ENCODE measurements around the gene RAD23A. TPM values are rescaled to one million over a fixed set of nuclear protein-coding genes. Genes with fewer than 3 reads are reported as not detected.

The RAD23A gene
- total and polyA plus RNA-seq, 2 experiments from 2014 or later: 65.8 to 130 TPM

DNA sequence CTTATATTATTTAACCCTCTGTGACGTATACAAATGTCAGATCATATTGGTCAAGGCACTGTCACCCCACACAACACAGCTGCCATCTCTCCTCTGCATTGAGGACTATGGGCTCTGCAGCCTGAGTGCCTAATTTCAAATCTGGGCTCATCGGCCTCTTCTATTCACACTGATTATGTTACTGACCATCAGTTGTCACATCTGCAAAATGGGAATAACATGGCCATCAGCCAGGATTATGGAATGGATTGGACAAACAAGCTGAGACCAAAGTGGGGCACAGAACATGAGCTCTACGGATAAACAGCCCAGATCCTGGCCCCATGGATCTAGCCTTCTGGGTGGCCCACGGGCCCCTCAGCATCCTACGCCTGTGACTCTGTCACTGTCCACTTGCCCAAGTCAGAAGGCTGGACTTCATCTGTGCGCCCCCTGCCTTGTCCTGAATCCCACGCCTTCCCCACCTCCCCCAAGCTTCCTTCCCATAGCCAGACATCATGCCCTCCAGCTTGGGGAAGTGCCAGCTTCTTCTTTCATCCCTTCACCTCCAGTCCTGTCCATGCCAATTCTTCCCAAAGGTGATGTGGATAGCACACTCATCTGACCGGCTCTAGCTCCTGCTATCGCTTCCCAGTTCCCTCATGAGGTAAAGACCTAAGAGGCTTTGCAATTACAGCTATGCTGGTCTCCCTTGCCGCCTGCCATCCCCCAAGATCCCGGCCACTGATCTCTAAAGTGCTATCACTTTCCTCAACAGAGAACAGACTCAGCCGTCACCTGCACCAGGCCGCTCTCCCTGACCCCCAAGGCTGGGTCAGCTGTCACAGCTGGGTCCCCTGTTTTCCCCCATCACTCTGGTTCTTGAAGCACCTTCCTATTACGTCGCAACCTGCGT lies 13.0 kb upstream of the RAD23A start:
- H4K20me1 ChIP-seq (ENCODE audit: insufficient read depth, poor library complexity, severe bottlenecking): peaks cover 3% of the 10 kb centered on the region
- peak overlapping the region; percentile 96 for H3K4me2 ChIP-seq
- TF ChIP-seq EZH2 (IDR thresholded peaks at IDR 0.05; ENCODE audit: borderline replicate concordance) (no peak), EZH2phosphoT487 (IDR thresholded peaks at IDR 0.05; ENCODE audit: low read depth, severe bottlenecking, unreplicated experiment) (no peak)
- TF ChIP-seq, protein P1, sequence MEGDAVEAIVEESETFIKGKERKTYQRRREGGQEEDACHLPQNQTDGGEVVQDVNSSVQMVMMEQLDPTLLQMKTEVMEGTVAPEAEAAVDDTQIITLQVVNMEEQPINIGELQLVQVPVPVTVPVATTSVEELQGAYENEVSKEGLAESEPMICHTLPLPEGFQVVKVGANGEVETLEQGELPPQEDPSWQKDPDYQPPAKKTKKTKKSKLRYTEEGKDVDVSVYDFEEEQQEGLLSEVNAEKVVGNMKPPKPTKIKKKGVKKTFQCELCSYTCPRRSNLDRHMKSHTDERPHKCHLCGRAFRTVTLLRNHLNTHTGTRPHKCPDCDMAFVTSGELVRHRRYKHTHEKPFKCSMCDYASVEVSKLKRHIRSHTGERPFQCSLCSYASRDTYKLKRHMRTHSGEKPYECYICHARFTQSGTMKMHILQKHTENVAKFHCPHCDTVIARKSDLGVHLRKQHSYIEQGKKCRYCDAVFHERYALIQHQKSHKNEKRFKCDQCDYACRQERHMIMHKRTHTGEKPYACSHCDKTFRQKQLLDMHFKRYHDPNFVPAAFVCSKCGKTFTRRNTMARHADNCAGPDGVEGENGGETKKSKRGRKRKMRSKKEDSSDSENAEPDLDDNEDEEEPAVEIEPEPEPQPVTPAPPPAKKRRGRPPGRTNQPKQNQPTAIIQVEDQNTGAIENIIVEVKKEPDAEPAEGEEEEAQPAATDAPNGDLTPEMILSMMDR (IDR thresholded peaks at IDR 0.05; ENCODE audit: poor library complexity): no peak
- DNase-seq (ENCODE audit: low spot score): no peak
- H3K4me1 ChIP-seq (ENCODE audit: insufficient read depth): peaks cover 6% of the 10 kb centered on the region
- WGBS (ENCODE audit: low lambda C conversion rate, missing lambda C conversion rate): 35% methylated on average over 16 of the region's 16 CpGs
- H3K9me3 ChIP-seq (ENCODE audit: low read depth): no peaks in the 10 kb centered on the region
- H3K27ac ChIP-seq: peak overlapping the region; percentile 78
- no peaks in the 10 kb centered on the region for H3K36me3 ChIP-seq (replicated peaks; ENCODE audit: insufficient read depth, low read depth)
- H3K79me2 ChIP-seq: peaks cover 27% of the 10 kb centered on the region
- no peaks in the 10 kb centered on the region for H3K27me3 ChIP-seq
- H2AFZ ChIP-seq: peak overlapping the region; percentile 59
- H3K4me3 ChIP-seq: peak overlapping the region; percentile 61
- no peaks in the 10 kb centered on the region for H3K9me2 ChIP-seq (replicated peaks; ENCODE audit: insufficient read depth)

DNA sequence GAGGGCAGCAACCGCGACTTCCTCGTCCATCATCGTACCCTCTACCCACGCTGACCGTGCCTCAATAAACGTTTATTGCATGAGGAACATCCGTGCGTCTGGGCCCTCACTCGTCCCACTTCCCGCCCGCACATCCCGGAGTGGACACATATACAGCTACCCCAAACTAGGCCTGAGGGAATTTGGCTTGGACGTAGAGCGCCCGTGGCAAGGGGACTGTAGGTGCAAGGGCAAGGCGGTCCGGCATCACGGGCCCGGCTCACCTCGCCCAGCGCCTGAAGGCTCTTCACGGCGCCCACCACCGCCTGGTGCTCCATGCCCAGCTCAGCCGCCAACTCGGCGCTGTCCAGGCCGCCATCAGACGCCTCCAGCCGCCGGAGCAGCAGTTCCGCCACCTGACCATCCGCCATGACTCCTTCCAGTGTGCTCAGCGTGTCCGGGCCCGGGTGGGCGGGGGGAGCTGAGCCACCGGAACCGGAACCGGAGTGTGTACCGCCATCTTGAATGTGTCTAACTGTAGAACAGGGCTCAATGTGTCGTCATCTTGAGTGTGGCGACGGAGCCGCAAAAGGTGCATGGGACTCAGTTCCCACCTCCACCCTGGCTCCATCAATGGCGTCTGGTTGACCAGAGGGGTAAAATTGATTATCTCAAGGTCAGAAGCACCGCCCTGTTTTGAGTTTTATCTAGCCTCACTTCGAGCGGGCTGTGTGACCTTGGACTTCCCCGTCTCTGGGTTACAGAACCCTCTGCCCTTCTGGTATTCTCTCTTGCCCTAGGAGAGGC lies 12.2 kb upstream of the RAD23A start, which contains the start of gene FARSA:
TSS of gene FARSA (minus strand) at position 425 of the 786 bp plus-strand sequence. CDS start at position 410, 15 bp downstream.
- TF ChIP-seq, protein P1 (IDR thresholded peaks at IDR 0.05; ENCODE audit: poor library complexity): no peak
- TF ChIP-seq EZH2 (IDR thresholded peaks at IDR 0.05; ENCODE audit: borderline replicate concordance): no peak
- no peak for TF ChIP-seq EZH2phosphoT487 (IDR thresholded peaks at IDR 0.05; ENCODE audit: low read depth, severe bottlenecking, unreplicated experiment)
- peak within 1 kb of the TSS; percentile 61 for H3K4me3 ChIP-seq
- WGBS (ENCODE audit: low lambda C conversion rate, missing lambda C conversion rate): 3% methylated on average over 46 of the region's 51 CpGs

DNA sequence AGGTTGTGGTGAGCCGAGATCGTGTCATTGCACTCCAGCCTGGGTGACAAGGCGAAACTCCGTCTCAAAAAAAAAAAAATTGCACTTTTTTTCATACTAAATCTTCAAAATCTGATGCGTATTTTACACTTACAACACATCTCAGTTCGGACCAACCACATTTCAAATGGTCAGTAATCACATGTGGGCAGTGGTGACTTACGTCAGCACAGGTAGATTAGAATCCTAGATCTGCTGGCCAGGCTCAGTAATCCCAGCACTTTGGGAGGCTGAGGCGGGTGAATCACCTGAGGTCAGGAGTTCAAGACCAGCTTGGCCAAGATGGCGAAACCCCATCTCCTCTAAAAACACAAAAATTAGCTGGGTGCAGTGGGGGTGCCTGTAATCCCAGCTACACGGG lies 10.6 kb upstream of the RAD23A start:
- Histone ChIP-seq H3K27me3 (no peaks in the 10 kb centered on the region), H3K4me3 (no peak overlapping the region), H3K27ac (no peak overlapping the region), H3K36me3 (replicated peaks; ENCODE audit: insufficient read depth, low read depth) (no peaks in the 10 kb centered on the region), H4K20me1 (ENCODE audit: insufficient read depth, poor library complexity, severe bottlenecking) (peaks cover 15% of the 10 kb centered on the region), H2AFZ (no peak overlapping the region), H3K9me2 (replicated peaks; ENCODE audit: insufficient read depth) (no peaks in the 10 kb centered on the region), H3K79me2 (peaks cover 43% of the 10 kb centered on the region), H3K4me1 (ENCODE audit: insufficient read depth) (peaks cover 11% of the 10 kb centered on the region), H3K9me3 (ENCODE audit: low read depth) (no peaks in the 10 kb centered on the region), H3K4me2 (no peak overlapping the region)
- WGBS (ENCODE audit: low lambda C conversion rate, missing lambda C conversion rate): 95% methylated on average over 10 of the region's 10 CpGs
- DNase-seq (ENCODE audit: low spot score): no peak
- TF ChIP-seq EZH2phosphoT487 (IDR thresholded peaks at IDR 0.05; ENCODE audit: low read depth, severe bottlenecking, unreplicated experiment): no peak
- TF ChIP-seq, protein P1 (IDR thresholded peaks at IDR 0.05; ENCODE audit: poor library complexity): no peak
- no peak for TF ChIP-seq EZH2 (IDR thresholded peaks at IDR 0.05; ENCODE audit: borderline replicate concordance)

More for the DNA sequence above, 12.2 kb upstream of the RAD23A start, which contains the start of gene FARSA:
- Histone ChIP-seq H3K79me2 (peaks cover 27% of the 10 kb centered on the region), H3K27me3 (no peaks in the 10 kb centered on the region), H2AFZ (peak within 1 kb of the TSS; percentile 95), H3K9me3 (ENCODE audit: low read depth) (no peaks in the 10 kb centered on the region), H3K27ac (peak within 1 kb of the TSS; percentile 78), H4K20me1 (ENCODE audit: insufficient read depth, poor library complexity, severe bottlenecking) (peaks cover 3% of the 10 kb centered on the region), H3K36me3 (replicated peaks; ENCODE audit: insufficient read depth, low read depth) (no peaks in the 10 kb centered on the region), H3K9me2 (replicated peaks; ENCODE audit: insufficient read depth) (no peaks in the 10 kb centered on the region), H3K4me2 (peak within 1 kb of the TSS; percentile 96), H3K4me1 (ENCODE audit: insufficient read depth) (peaks cover 6% of the 10 kb centered on the region)
- peak; percentile 95 for DNase-seq (ENCODE audit: low spot score)

Data from hepatocyte (in vitro differentiated cells).